HEK293 (cell line): Measurements from ENCODE around the gene GATAD1.

Experiments
- CTCF ChIA-PET: fragments of 350-600 bp; formaldehyde crosslinking; extraction: SDS; loops from one replicate; lab custom pipeline; 2021; ENCODE audit warnings: antibody characterized with exemption; lab: Yijun Ruan, JAX
- POLR2A ChIA-PET: fragments of 300-600 bp; formaldehyde crosslinking; extraction: SDS; loops from one replicate; lab custom pipeline; 2020; ENCODE audit warnings: antibody characterized with exemption, inconsistent platforms; lab: Yijun Ruan, JAX
- H3K27ac ChIP-seq: fragments of 200-500 bp; sonication (Bioruptor generic); 2 replicates; pipeline ENCODE4 v1.5.1; 2014; ENCODE audit warnings: low read depth, low read length, control low read depth, inconsistent platforms; ENCODE audit errors: extremely low read depth
- H3K36me3 ChIP-seq, 2 experiments: fragments of 200-500 bp in 1 of 2; sonication (Bioruptor generic) in 1 of 2; 1 replicate in 1 of 2; 2 replicates in 1 of 2; pipeline ENCODE4 v1.5.1; 2014 to 2017; ENCODE audit warnings: inconsistent platforms in 2 of 2, low read length in 2 of 2; ENCODE audit not compliant: control insufficient read depth in 2 of 2, insufficient read depth in 1 of 2
- H3K4me1 ChIP-seq: fragments of 200-500 bp; sonication (Bioruptor generic); 2 replicates; pipeline ENCODE4 v1.5.1; 2014; ENCODE audit warnings: mild to moderate bottlenecking, low read length, inconsistent platforms; ENCODE audit not compliant: control insufficient read depth, insufficient read depth
- H3K4me3 ChIP-seq: 2 replicates; pipeline ENCODE4 v1.5.1; 2011; ENCODE audit warnings: low read depth, mild to moderate bottlenecking, control low read depth, low read length, moderate library complexity
- H3K9me3 ChIP-seq: fragments of 200-500 bp; sonication (Bioruptor generic); 2 replicates; pipeline ENCODE4 v1.5.1; 2014; ENCODE audit warnings: low read depth, low read length, inconsistent platforms; ENCODE audit not compliant: control insufficient read depth, insufficient read depth
- BCL11B ChIP-seq: fragments of 450-650 bp; formaldehyde crosslinking; IDR thresholded peaks from 2 replicates; pipeline ENCODE4 v1.5.1; 2016; ENCODE audit warnings: low read depth, missing biosample characterization, missing genetic modification characterization
- EGR2 ChIP-seq: fragments of 450-650 bp; formaldehyde crosslinking; IDR thresholded peaks from 2 replicates; pipeline ENCODE4 v1.5.1; 2016; ENCODE audit warnings: low read depth, missing biosample characterization, missing genetic modification characterization
- FEZF1 ChIP-seq: fragments of 450-650 bp; formaldehyde crosslinking; IDR thresholded peaks from 2 replicates; pipeline ENCODE4 v1.5.1; 2016; ENCODE audit warnings: missing biosample characterization, missing genetic modification characterization
- GLIS1 ChIP-seq: fragments of 450-650 bp; formaldehyde crosslinking; IDR thresholded peaks from 2 replicates; pipeline ENCODE4 v1.5.1; 2016; ENCODE audit warnings: missing biosample characterization, missing genetic modification characterization
- HOXD13 ChIP-seq: sonication (generic); formaldehyde crosslinking; IDR thresholded peaks from 2 replicates; pipeline ENCODE4 v1.8.0; 2022; ENCODE audit warnings: missing genetic modification reagents, borderline replicate concordance
- KLF7 ChIP-seq: fragments of 450-650 bp; formaldehyde crosslinking; IDR thresholded peaks from 2 replicates; pipeline ENCODE4 v1.5.1; 2016; ENCODE audit warnings: missing biosample characterization, missing genetic modification characterization, borderline replicate concordance
- OVOL3 ChIP-seq: fragments of 450-650 bp; formaldehyde crosslinking; IDR thresholded peaks from 2 replicates; pipeline ENCODE4 v1.5.1; 2016; ENCODE audit warnings: missing biosample characterization, missing genetic modification characterization
- SP3 ChIP-seq: fragments of 450-650 bp; formaldehyde crosslinking; IDR thresholded peaks from 2 replicates; pipeline ENCODE4 v1.5.1; 2016; ENCODE audit warnings: missing biosample characterization, missing genetic modification characterization
- YY2 ChIP-seq: fragments of 450-650 bp; formaldehyde crosslinking; IDR thresholded peaks from 2 replicates; pipeline ENCODE4 v1.5.1; 2016; ENCODE audit warnings: missing biosample characterization, missing genetic modification characterization
- ZBTB1 ChIP-seq: fragments of 450-650 bp; formaldehyde crosslinking; IDR thresholded peaks from 2 replicates; pipeline ENCODE4 v1.5.1; 2016; ENCODE audit warnings: missing biosample characterization, missing genetic modification characterization
- ZBTB20 ChIP-seq: fragments of 450-650 bp; formaldehyde crosslinking; IDR thresholded peaks from 2 replicates; pipeline ENCODE4 v1.5.1; 2016; ENCODE audit warnings: missing biosample characterization, missing genetic modification characterization
- ZBTB48 ChIP-seq: fragments of 450-650 bp; formaldehyde crosslinking; IDR thresholded peaks from 2 replicates; pipeline ENCODE4 v1.5.1; 2016; ENCODE audit warnings: missing biosample characterization, missing genetic modification characterization
- ZNF140 ChIP-seq: fragments of 450-650 bp; formaldehyde crosslinking; IDR thresholded peaks from 2 replicates; pipeline ENCODE4 v1.5.1; 2016; ENCODE audit warnings: missing biosample characterization, missing genetic modification characterization
- ZNF184 ChIP-seq: fragments of 450-650 bp; IDR thresholded peaks from 2 replicates; pipeline ENCODE4 v1.5.1; 2018; ENCODE audit warnings: missing biosample characterization, mild to moderate bottlenecking, missing genetic modification characterization
- ZNF280D ChIP-seq: fragments of 450-650 bp; formaldehyde crosslinking; IDR thresholded peaks from 2 replicates; pipeline ENCODE4 v1.5.1; 2016; ENCODE audit warnings: missing biosample characterization, missing genetic modification characterization
- ZNF324 ChIP-seq: fragments of 450-650 bp; formaldehyde crosslinking; IDR thresholded peaks from 2 replicates; pipeline ENCODE4 v1.5.1; 2016; ENCODE audit warnings: missing biosample characterization, missing genetic modification characterization
- ZNF366 ChIP-seq: fragments of 450-650 bp; formaldehyde crosslinking; conservative IDR thresholded peaks from 2 replicates; pipeline ENCODE4 v1.5.1; 2016; ENCODE audit warnings: missing biosample characterization, missing genetic modification characterization
- ZNF37A ChIP-seq: fragments of 450-650 bp; IDR thresholded peaks from 2 replicates; pipeline ENCODE4 v1.5.1; 2018; ENCODE audit warnings: missing biosample characterization, missing genetic modification characterization
- ZNF426 ChIP-seq: fragments of 450-650 bp; formaldehyde crosslinking; IDR thresholded peaks from 2 replicates; pipeline ENCODE4 v1.5.1; 2017; ENCODE audit warnings: missing biosample characterization, missing genetic modification characterization, mild to moderate bottlenecking, inconsistent platforms, moderate library complexity
- ZNF571 ChIP-seq: fragments of 450-650 bp; formaldehyde crosslinking; IDR thresholded peaks from 2 replicates; pipeline ENCODE4 v1.5.0; 2017; ENCODE audit warnings: missing biosample characterization, missing genetic modification characterization
- ZNF585B ChIP-seq: fragments of 450-650 bp; formaldehyde crosslinking; IDR thresholded peaks from 2 replicates; pipeline ENCODE4 v1.5.1; 2016; ENCODE audit warnings: missing biosample characterization, missing genetic modification characterization
- ZNF621 ChIP-seq: fragments of 450-650 bp; formaldehyde crosslinking; IDR thresholded peaks from 2 replicates; pipeline ENCODE4 v1.5.1; 2017; ENCODE audit warnings: missing biosample characterization, missing genetic modification characterization
- ZNF623 ChIP-seq: fragments of 450-650 bp; formaldehyde crosslinking; IDR thresholded peaks from 2 replicates; pipeline ENCODE4 v1.5.1; 2016; ENCODE audit warnings: missing biosample characterization, missing genetic modification characterization
- ZNF645 ChIP-seq: fragments of 450-650 bp; formaldehyde crosslinking; IDR thresholded peaks from 2 replicates; pipeline ENCODE4; 2016; ENCODE audit warnings: missing biosample characterization, missing genetic modification characterization
- ZNF660 ChIP-seq: fragments of 450-650 bp; IDR thresholded peaks from 2 replicates; pipeline ENCODE4 v1.5.1; 2018; ENCODE audit warnings: missing biosample characterization, mild to moderate bottlenecking, missing genetic modification characterization
- ZNF670 ChIP-seq: fragments of 450-650 bp; formaldehyde crosslinking; IDR thresholded peaks from 2 replicates; pipeline ENCODE4 v1.5.1; 2016; ENCODE audit warnings: missing biosample characterization, missing genetic modification characterization, low read depth
- ZNF707 ChIP-seq: fragments of 450-650 bp; formaldehyde crosslinking; IDR thresholded peaks from 2 replicates; pipeline ENCODE4 v1.5.1; 2016; ENCODE audit warnings: missing biosample characterization, missing genetic modification characterization
- ZNF777 ChIP-seq: fragments of 450-650 bp; formaldehyde crosslinking; IDR thresholded peaks from 2 replicates; pipeline ENCODE4 v1.5.1; 2017; ENCODE audit warnings: missing biosample characterization, missing genetic modification characterization, borderline replicate concordance
- ZNF830 ChIP-seq: fragments of 450-650 bp; IDR thresholded peaks from 2 replicates; pipeline ENCODE4 v1.5.0; 2018; ENCODE audit warnings: missing biosample characterization, missing genetic modification characterization, low read depth, mild to moderate bottlenecking, moderate library complexity

The GATAD1 gene

GRCh38 chr7:92397542-92397941 lies 49.7 kb upstream of the GATAD1 start (continued):
- TF ChIP-seq ZNF707 (tag by site-specific recombination) = no peak

- no peak overlapping the region for H3K4me3 ChIP-seq
- no peaks in the 10 kb centered on the region for H3K4me1 ChIP-seq
- POLR2A ChIA-PET = no interaction called here
- H3K27ac ChIP-seq = no peak overlapping the region
- CTCF ChIA-PET = no interaction called here
- H3K36me3 ChIP-seq = peaks cover 4 to 30% of the 10 kb centered on the region in 2 experiments; a peak in 2 of 3 replicates
- no peaks in the 10 kb centered on the region for H3K9me3 ChIP-seq
- no peak for TF ChIP-seq ZNF830
- no peak for TF ChIP-seq ZNF324 (tag by site-specific recombination)
- TF ChIP-seq BCL11B (tag by site-specific recombination) = no peak
- TF ChIP-seq ZNF623 = no peak
- no peak for TF ChIP-seq FEZF1 (tag by site-specific recombination)
- no peak for TF ChIP-seq ZNF571 (tag by site-specific recombination)
- no peak for TF ChIP-seq YY2
- no peak for TF ChIP-seq HOXD13 (CRISPR knock-in tag)
- no peak for TF ChIP-seq ZNF426 (tag by site-specific recombination)
These were observed 47.3 kb upstream of the GATAD1 start for GRCh38 chr7:92400013-92400412.

GRCh38 chr7:92402920-92403759 lies 44.1 kb upstream of the GATAD1 start:
- POLR2A ChIA-PET = no interaction called here
- CTCF ChIA-PET = no interaction called here
- Histone ChIP-seq H3K4me3 (no peak overlapping the region), H3K36me3 (peaks cover 4 to 18% of the 10 kb centered on the region in 2 experiments; a peak in 1 of 3 replicates), H3K4me1 (no peaks in the 10 kb centered on the region), H3K9me3 (no peaks in the 10 kb centered on the region), H3K27ac (no peak overlapping the region)
- TF ChIP-seq GLIS1 (tag by site-specific recombination) = no peak
- no peak for TF ChIP-seq ZNF366 (tag by site-specific recombination)
- TF ChIP-seq ZNF37A = no peak
- TF ChIP-seq ZNF777 (tag by site-specific recombination) = no peak
- TF ChIP-seq ZNF670 (tag by site-specific recombination) = no peak
- TF ChIP-seq EGR2 (tag by site-specific recombination) = no peak
- TF ChIP-seq ZNF140 (tag by site-specific recombination) = no peak
- no peak for TF ChIP-seq YY2
- TF ChIP-seq OVOL3 (tag by site-specific recombination) = no peak
- TF ChIP-seq ZBTB1 = no peak
- no peak for TF ChIP-seq ZNF645 (tag by site-specific recombination)
- TF ChIP-seq ZBTB48 (tag by site-specific recombination) = no peak
- TF ChIP-seq ZNF660 (tag by site-specific recombination) = no peak
- TF ChIP-seq ZNF585B (tag by site-specific recombination) = no peak
- no peak for TF ChIP-seq ZNF280D (tag by site-specific recombination)
- TF ChIP-seq ZNF621 = no peak
- no peak for TF ChIP-seq ZNF184
- no peak for TF ChIP-seq KLF7 (tag by site-specific recombination)
- TF ChIP-seq ZBTB20 (tag by site-specific recombination) = no peak
- no peak for TF ChIP-seq SP3
